Heart left ventricle (tissue), 13 donors: ENCODE measurements around the gene OXLD1.

Experiments used
- POLR2A ChIP-seq, 2 donors: fragments of 450-650 bp; IDR thresholded peaks; one replicate each; pipeline ENCODE4 v1.6.1; 2017; ENCODE audit warnings: antibody characterized with exemption in 2 of 2, mild to moderate bottlenecking in 2 of 2, moderate library complexity in 2 of 2
- TF ChIP-seq, protein P1 (sequence below), 12 donors: fragments of 200-600 bp; sonication (generic) in 4 of 12; IDR thresholded peaks; one replicate each; pipeline versions ENCODE4 v1.5.0 to v1.8.0; 2018 to 2022; ENCODE audit warnings: antibody characterized with exemption in 12 of 12, mild to moderate bottlenecking in 5 of 12
- donor health status: ischemic (EF 13 %, LVEDD 7.1; RV severe dilation, severe dysfunction).
- donor health status: DM: no; HTN: yes; CAD: no.
- donor health status: DM: no; HTN: no; CAD: no.
- donor health status: ischemic (EF 25% LVEDD 6.9; RV normal size, moderate dysfunction).
- donor health status: ischemic (EF 25% LVEDD 5.7; RV mildly dilated, moderate dysfunction).
- donor health status: ischemic (EF 35%, LVEDD 5.7; RV mildly dilated, moderate dysfunction).
- donor health status: nonischemic (EF 11% LVEDD 7.7; RV severe dilation, severe dysfunction).
- donor health status: DM: yes; HTN: yes; CAD: no.
- donor health status: PGD.
- donor health status: ischemic (EF 29% LVEDD 5.4; RV normal size, mild dysfunction).
- donor health status: nonischemic (EF 23%, LVEDD 6.1; RV moderate dilation, normal function).

DNA sequence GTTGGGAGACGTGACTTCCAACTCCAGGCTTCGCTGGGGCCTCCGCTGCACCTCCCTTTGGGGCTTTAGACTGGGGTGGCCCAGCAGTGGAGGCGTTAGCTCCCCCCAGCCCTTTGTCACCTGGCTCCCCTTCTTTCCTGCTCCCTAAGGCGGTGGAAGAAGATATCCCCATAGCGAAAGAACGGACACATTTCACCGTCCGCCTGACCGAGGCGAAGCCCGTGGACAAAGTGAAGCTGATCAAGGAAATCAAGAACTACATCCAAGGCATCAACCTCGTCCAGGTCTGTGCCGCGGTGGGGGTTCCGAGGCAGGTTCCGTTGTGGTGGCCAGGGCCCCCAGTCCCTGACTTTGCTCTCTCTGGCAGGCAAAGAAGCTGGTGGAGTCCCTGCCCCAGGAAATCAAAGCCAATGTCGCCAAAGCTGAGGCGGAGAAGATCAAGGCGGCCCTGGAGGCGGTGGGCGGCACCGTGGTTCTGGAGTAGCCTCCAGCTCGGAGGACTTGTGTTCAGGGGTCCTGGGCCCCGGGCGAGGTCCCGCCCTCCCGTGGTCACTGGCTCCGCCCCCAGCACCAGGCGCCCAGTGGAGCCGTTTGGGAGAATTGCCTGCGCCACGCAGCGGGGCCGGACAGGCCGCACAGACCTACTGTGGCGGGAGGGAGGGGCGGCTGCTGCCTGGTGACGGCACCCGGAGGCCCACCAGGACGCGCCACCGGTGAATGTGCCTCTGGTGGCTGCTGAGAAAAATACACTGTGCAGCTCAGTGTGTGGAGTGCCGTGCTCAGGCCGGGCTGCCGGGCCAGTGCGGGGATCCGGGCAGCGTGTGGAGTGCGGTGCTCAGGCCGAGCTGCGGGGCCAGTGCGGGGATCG is 40.6 kb upstream of the OXLD1 start:
- TF ChIP-seq, protein P1, sequence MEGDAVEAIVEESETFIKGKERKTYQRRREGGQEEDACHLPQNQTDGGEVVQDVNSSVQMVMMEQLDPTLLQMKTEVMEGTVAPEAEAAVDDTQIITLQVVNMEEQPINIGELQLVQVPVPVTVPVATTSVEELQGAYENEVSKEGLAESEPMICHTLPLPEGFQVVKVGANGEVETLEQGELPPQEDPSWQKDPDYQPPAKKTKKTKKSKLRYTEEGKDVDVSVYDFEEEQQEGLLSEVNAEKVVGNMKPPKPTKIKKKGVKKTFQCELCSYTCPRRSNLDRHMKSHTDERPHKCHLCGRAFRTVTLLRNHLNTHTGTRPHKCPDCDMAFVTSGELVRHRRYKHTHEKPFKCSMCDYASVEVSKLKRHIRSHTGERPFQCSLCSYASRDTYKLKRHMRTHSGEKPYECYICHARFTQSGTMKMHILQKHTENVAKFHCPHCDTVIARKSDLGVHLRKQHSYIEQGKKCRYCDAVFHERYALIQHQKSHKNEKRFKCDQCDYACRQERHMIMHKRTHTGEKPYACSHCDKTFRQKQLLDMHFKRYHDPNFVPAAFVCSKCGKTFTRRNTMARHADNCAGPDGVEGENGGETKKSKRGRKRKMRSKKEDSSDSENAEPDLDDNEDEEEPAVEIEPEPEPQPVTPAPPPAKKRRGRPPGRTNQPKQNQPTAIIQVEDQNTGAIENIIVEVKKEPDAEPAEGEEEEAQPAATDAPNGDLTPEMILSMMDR (IDR thresholded peaks at IDR 0.05), result no peak
- TF ChIP-seq POLR2A (IDR thresholded peaks at IDR 0.05), result no peak
